ENCODE results near the gene KIAA1671. TPM values are rescaled to one million over a fixed set of nuclear protein-coding genes. Genes with fewer than 3 reads are reported as not detected.

Gene KIAA1671
- total RNA-seq, 6 experiments from 2014 or later = 1.3 to 5.0 (median 1.6) TPM

DNA sequence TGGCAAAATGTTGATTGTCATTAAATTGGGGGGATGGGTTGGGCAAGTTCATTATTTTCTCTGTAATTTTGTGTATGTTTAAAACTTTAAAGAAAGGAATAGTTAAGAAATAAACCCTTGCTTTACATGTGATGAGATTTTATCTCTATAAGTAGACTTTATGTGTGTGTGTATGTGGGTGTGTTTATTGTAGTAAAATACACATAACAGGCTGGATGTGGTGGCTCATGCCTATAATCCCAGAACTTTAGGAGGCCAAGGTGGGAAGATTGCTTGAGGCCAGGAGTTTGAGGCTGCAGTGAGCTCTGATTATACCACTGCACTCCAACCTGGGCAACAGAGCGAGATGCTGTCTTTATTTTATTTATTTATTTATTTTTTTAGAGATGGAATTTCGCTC, 83.2 kb downstream of the KIAA1671 start:
- peaks cover 34% of the 10 kb centered on the region for H3K9me3 Mint-ChIP-seq

DNA sequence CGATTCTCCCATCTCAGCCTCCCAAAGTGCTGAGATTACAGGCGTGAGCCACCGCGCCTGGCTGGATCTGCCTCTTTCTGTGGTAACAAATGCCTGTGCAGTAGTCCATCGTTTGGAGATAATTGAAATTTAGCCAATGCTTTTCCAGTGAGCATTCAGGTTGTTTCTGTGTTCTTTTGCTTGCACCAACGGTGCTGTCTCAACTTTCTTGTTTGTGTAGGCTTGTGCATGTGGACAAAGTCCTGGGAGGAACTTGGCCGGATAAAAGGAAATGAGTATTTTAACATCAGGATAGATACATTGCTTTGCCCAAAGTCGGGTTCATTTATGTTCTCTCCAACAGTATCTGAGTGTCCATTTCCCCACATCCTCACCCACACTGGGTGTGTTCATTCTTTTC, 85.7 kb downstream of the KIAA1671 start:
- Mint-ChIP-seq H3K27me3 (ENCODE audit: insufficient read depth) (no peaks in the 10 kb centered on the region; the same call in 1 of the 2 replicates), H3K27ac (no peak overlapping the region), H3K4me1 (ENCODE audit: low read depth) (no peaks in the 10 kb centered on the region), H3K4me3 (no peak overlapping the region), H3K36me3 (ENCODE audit: low read depth) (peaks cover 14% of the 10 kb centered on the region; the same call in 1 of the 2 replicates), H3K9me3 (peaks cover 31% of the 10 kb centered on the region)
- DNase-seq = no peak
- TF ChIP-seq, protein P1, sequence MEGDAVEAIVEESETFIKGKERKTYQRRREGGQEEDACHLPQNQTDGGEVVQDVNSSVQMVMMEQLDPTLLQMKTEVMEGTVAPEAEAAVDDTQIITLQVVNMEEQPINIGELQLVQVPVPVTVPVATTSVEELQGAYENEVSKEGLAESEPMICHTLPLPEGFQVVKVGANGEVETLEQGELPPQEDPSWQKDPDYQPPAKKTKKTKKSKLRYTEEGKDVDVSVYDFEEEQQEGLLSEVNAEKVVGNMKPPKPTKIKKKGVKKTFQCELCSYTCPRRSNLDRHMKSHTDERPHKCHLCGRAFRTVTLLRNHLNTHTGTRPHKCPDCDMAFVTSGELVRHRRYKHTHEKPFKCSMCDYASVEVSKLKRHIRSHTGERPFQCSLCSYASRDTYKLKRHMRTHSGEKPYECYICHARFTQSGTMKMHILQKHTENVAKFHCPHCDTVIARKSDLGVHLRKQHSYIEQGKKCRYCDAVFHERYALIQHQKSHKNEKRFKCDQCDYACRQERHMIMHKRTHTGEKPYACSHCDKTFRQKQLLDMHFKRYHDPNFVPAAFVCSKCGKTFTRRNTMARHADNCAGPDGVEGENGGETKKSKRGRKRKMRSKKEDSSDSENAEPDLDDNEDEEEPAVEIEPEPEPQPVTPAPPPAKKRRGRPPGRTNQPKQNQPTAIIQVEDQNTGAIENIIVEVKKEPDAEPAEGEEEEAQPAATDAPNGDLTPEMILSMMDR (IDR thresholded peaks at IDR 0.05) = no peak

More for the DNA sequence above, 83.2 kb downstream of the KIAA1671 start:
- peaks cover 14% of the 10 kb centered on the region; the same call in 1 of the 2 replicates for H3K36me3 Mint-ChIP-seq (ENCODE audit: low read depth)
- no peaks in the 10 kb centered on the region for H3K4me1 Mint-ChIP-seq (ENCODE audit: low read depth)
- TF ChIP-seq, protein P1 (IDR thresholded peaks at IDR 0.05) = no peak
- H3K27ac Mint-ChIP-seq = no peak overlapping the region
- no peaks in the 10 kb centered on the region; the same call in none of the 2 replicates for H3K27me3 Mint-ChIP-seq (ENCODE audit: insufficient read depth)
- DNase-seq = no peak
- no peak overlapping the region for H3K4me3 Mint-ChIP-seq

DNA sequence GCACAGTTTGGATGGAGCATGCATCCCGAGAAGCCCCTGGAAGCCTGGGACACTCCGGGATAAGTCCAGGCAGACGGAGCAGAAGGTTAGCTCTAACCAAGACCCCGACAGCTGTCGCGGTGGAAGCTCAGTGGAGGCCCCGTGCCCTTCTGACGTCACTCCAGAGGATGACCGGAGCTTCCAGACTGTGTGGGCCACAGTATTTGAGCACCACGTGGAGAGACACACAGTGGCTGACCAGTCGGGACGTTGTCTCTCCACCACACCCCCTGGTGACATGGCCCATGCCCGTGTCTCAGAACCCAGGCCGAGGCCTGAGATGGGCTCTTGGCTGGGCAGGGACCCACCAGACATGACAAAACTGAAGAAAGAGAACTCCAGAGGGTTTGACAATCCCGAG, 86.3 kb downstream of the KIAA1671 start:
- Mint-ChIP-seq H3K4me1 (ENCODE audit: low read depth) (no peaks in the 10 kb centered on the region), H3K4me3 (no peak overlapping the region), H3K27me3 (ENCODE audit: insufficient read depth) (no peaks in the 10 kb centered on the region; the same call in 1 of the 2 replicates), H3K27ac (no peak overlapping the region), H3K9me3 (peaks cover 35% of the 10 kb centered on the region), H3K36me3 (ENCODE audit: low read depth) (peaks cover 14% of the 10 kb centered on the region; the same call in 1 of the 2 replicates)
- TF ChIP-seq, protein P1 (IDR thresholded peaks at IDR 0.05) = no peak
- no peak for DNase-seq

DNA sequence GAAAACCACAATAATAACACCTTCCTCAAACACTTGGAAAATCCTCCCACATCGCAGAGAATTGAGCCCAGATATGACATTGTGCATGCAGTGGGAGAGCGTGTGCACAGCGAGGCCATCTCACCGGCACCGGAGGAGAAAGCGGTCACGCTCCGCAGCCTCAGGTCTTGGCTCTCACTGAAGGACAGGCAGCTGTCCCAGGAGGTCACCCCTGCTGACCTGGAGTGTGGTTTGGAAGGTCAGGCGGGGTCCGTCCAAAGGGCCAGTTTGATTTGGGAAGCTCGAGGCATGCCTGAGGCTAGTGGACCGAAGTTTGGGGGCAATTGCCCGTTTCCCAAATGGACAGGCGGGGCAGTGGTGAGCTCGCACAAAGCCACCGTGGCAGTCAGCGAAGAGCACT, 86.7 kb downstream of the KIAA1671 start:
- H3K9me3 Mint-ChIP-seq = peaks cover 33% of the 10 kb centered on the region
- TF ChIP-seq, protein P1 (IDR thresholded peaks at IDR 0.05) = no peak
- no peaks in the 10 kb centered on the region; the same call in none of the 2 replicates for H3K27me3 Mint-ChIP-seq (ENCODE audit: insufficient read depth)
- DNase-seq = no peak
- H3K4me1 Mint-ChIP-seq (ENCODE audit: low read depth) = no peaks in the 10 kb centered on the region
- H3K4me3 Mint-ChIP-seq = no peak overlapping the region
- peaks cover 11% of the 10 kb centered on the region; the same call in 1 of the 2 replicates for H3K36me3 Mint-ChIP-seq (ENCODE audit: low read depth)
- no peak overlapping the region for H3K27ac Mint-ChIP-seq

DNA sequence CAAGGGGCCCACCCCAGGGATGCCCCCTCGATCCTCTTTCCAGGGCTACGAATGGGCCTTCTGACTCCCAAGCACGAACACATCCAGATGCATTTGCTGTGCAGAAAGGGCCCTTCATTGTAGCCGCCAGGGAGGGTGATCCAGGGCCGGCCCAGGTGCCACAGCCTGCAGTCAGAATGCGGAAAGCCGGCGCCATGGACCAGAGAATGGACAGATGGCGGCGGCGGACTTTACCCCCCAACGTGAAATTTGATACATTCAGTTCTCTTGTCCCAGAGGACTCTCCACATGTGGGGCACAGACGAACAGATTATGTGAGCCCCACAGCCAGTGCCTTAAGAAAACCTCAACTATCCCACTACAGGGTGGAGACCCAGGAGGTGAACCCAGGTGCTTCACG, 87.2 kb downstream of the KIAA1671 start:
- H3K4me3 Mint-ChIP-seq = no peak overlapping the region
- H3K27me3 Mint-ChIP-seq (ENCODE audit: insufficient read depth) = no peaks in the 10 kb centered on the region; the same call in none of the 2 replicates
- no peak overlapping the region for H3K27ac Mint-ChIP-seq
- H3K36me3 Mint-ChIP-seq (ENCODE audit: low read depth) = peaks cover 9% of the 10 kb centered on the region; the same call in 1 of the 2 replicates
- TF ChIP-seq, protein P1 (IDR thresholded peaks at IDR 0.05) = no peak
- peaks cover 30% of the 10 kb centered on the region for H3K9me3 Mint-ChIP-seq
- H3K4me1 Mint-ChIP-seq (ENCODE audit: low read depth) = no peaks in the 10 kb centered on the region
- no peak for DNase-seq

Data from HFFc6 (cell line).